ENCODE measurements around the gene PITPNM1. TPM values are rescaled to one million over a fixed set of nuclear protein-coding genes. Genes with fewer than 3 reads are reported as not detected.
A peak's percentile ranks its signal among the peaks of the same experiment; 100 is the strongest.
"Not testable (repeated sequence)": the region's sequence is repeated elsewhere in the genome, so short reads cannot be mapped to it uniquely, and the experiment has no call there.

PITPNM1 gene
- total RNA-seq, 1 donor, result 24.0 TPM

DNA sequence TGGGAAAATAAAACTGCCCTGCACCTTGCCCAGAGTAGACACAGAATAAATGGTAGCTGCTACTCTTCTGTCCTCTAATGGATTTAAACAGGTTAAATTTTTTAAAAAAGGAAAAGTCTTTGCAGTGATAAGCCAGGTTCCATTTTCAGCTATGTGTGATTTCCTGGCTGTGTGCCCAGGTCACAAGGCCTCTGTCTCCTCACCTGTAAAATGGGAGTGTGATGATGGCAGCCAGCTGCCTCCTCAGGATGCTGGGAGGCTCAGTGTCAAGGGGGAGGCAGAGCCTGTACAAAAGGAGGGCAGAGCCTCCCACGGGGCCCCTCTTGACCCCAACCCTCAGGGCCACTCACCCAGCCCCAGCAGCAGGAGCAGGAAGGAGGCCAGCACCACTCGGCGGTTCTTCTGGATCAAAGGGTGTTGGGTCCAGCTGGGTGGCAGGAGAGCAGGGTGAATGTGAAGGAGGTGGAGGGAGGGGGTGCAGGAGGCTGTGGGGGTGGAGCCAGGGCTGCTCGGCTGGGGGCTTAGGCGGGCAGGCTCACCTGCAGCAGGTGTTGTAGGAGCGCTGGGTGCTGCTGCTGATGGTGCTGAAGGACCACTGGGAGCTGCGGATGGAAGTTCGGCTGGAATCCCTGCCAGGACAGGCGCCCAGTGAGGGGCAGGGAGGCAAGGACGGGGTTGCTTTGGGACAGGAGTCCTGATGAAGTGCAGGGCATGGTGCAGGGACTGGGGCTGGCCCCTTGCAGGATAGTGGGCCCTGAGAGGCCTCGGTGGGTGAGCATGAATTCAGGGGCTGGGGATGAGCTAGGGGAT, 38.0 kb downstream of the PITPNM1 start:
- H3K4me3 ChIP-seq (ENCODE audit: low read depth, low read length), result peak overlapping the region; percentile 78
- TF ChIP-seq, protein P1, sequence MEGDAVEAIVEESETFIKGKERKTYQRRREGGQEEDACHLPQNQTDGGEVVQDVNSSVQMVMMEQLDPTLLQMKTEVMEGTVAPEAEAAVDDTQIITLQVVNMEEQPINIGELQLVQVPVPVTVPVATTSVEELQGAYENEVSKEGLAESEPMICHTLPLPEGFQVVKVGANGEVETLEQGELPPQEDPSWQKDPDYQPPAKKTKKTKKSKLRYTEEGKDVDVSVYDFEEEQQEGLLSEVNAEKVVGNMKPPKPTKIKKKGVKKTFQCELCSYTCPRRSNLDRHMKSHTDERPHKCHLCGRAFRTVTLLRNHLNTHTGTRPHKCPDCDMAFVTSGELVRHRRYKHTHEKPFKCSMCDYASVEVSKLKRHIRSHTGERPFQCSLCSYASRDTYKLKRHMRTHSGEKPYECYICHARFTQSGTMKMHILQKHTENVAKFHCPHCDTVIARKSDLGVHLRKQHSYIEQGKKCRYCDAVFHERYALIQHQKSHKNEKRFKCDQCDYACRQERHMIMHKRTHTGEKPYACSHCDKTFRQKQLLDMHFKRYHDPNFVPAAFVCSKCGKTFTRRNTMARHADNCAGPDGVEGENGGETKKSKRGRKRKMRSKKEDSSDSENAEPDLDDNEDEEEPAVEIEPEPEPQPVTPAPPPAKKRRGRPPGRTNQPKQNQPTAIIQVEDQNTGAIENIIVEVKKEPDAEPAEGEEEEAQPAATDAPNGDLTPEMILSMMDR (IDR thresholded peaks at IDR 0.05; ENCODE audit: insufficient read depth, low read length), result no peak
- no peak for DNase-seq (ENCODE audit: low read depth)

DNA sequence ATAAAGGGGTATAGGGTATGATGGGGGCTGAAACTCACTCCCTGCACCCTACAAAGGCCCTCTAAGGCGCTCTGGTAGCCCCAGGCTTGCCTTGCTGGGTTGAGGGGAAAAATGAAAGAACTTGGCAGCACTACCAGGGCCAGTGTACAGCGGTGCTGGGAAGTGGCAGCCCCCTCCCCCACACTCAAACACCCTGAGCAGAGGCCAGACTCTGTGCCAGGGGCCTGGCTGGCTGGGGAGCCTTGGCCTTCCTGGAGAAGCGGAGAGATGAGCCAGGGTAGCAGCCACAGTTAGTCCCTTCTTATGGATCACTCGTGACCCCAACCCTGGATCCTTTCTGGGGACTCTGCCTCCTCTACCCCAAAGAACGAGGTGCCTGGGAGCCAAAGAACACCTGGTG, 38.8 kb downstream of the PITPNM1 start:
- TF ChIP-seq, protein P1 (IDR thresholded peaks at IDR 0.05; ENCODE audit: insufficient read depth, low read length), result no peak
- DNase-seq (ENCODE audit: low read depth), result no peak
- no peak overlapping the region for H3K4me3 ChIP-seq (ENCODE audit: low read depth, low read length)

DNA sequence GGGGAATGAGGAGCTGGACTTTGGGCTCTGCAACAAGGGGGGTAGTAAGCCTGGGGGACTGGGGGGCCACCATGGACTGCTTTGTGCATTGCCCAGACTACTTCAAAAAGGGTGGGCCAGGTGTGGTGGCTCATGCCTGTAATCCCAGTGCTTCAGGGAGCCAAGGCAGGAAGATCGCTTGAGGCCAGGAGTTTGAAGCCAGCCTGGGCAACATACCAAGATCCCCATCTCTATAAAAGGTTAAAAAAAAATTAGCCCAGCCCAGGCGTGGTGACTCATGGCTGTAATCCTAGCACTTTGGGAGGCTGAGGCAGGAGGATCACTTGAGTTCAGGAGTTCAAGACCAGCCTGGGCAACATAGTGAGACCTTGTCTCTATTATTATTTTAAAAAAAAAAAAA, 39.6 kb downstream of the PITPNM1 start:
- DNase-seq (ENCODE audit: low read depth), result peak; percentile 61
- not testable (repeated sequence) for H3K4me3 ChIP-seq (ENCODE audit: low read depth, low read length)

GRCh38 chr11:67465189-67465510, 40.0 kb downstream of the PITPNM1 start:
- TF ChIP-seq, protein P1 (IDR thresholded peaks at IDR 0.05; ENCODE audit: insufficient read depth, low read length), result no peak
- H3K4me3 ChIP-seq (ENCODE audit: low read depth, low read length), result peak overlapping the region; percentile 67
- DNase-seq (ENCODE audit: low read depth), result no peak

DNA sequence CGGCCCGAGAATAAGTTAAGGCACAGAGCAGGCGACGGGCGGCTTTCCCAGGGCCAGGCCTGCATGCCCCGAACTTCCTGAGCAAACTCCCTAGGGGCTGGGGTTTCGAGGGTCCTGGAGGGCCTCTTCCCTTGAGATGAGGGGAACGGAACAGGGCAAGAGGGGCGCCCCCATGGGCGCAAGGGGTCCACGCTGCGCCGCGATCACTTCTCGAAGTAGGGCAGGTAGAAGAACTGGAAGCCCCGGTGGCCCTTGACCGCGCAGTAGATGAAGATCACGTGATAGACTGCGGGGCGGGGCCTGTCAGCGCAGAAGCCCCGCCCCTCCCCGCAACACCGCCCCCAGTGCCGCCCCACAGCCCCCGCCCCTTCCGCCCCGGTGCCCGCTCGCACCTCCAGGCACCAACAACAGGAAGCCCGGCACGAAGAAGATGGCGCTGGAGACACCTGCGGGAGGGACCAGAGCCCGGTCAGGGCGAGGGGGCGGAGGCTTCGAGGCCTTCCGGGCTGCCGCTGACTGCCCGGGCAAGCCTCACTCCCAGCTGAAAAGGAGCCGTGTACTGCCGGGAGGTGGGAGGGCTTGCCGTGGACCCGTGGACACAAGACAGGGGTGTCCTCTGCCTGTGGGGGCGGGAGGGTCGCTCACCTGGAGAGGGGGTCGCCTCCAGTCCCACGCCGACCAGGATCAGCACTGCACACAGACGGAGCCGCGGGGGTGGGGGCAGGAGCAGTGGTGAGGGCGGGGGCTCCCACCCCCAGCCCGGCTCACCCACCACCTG, 40.6 kb downstream of the PITPNM1 start:
- DNase-seq (ENCODE audit: low read depth), result peak; percentile 28
- TF ChIP-seq, protein P1 (IDR thresholded peaks at IDR 0.05; ENCODE audit: insufficient read depth, low read length), result no peak
- peak overlapping the region; percentile 67 for H3K4me3 ChIP-seq (ENCODE audit: low read depth, low read length)

DNA sequence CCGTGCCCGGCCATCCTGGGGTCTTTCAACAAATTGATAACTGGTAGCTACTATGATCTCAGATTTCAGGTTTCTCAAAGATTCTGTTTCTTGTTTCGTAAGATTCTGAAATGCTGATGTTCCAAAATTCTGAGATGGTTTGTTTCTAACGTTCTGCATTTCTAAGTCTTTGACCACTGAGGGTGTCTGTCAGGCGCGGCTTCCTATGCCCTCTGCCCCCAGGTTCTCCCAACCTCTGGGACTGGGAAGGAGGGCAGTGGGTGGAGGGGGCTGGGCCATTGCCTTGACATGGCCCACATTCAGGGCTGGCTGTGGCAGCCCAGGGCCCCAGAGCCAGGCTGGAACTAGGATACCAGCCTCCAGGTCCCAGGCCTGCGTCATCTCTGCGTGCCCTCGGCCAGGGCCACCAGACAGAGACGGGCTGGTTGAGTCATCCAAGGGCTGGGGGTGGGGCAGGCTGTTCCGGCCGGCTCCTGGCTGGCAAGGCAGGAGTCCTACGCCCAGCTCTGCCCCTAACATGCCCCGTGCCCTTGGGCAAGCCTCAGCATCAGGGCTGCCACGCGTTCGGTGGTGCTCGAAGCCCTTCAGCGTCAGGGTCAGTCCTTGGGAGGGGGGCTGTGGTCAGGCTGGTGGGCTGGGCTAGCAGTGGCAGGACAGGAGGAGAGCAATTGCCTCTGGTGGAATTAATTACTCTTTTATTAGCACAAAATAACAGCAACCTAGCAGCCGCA, 41.3 kb downstream of the PITPNM1 start:
- H3K4me3 ChIP-seq (ENCODE audit: low read depth, low read length), result no peak overlapping the region
- TF ChIP-seq, protein P1 (IDR thresholded peaks at IDR 0.05; ENCODE audit: insufficient read depth, low read length), result no peak
- DNase-seq (ENCODE audit: low read depth), result no peak

- no peak for DNase-seq (ENCODE audit: low read depth)
Measured at GRCh38 chr11:67463186-67463585, 42.0 kb downstream of the PITPNM1 start.

More at GRCh38 chr11:67463186-67463585, 42.0 kb downstream of the PITPNM1 start:
- TF ChIP-seq, protein P1 (IDR thresholded peaks at IDR 0.05; ENCODE audit: insufficient read depth, low read length), result no peak
- no peak overlapping the region for H3K4me3 ChIP-seq (ENCODE audit: low read depth, low read length)

Data from fibroblast of the aortic adventitia (primary cell).